GM18519 (cell line): ENCODE data around the gene GAL3ST3.
"Not testable (repeated sequence)": the region's sequence is repeated elsewhere in the genome, so short reads cannot be mapped to it uniquely, and the experiment has no call there.

ENCODE experiments used
- ATAC-seq: cut with Tn5 transposase; IDR thresholded peaks from one replicate; pipeline ENCODE4 v1.9.1; 2021; ENCODE audit warnings: mild to moderate bottlenecking, moderate library complexity; ENCODE audit not compliant: unreplicated experiment, low FRiP score

Gene GAL3ST3

GRCh38 chr11:66045177-66045639 lies 3.8 kb downstream of the GAL3ST3 start:
- no peak for ATAC-seq

GRCh38 chr11:66044757-66045156 lies 4.2 kb downstream of the GAL3ST3 start:
- ATAC-seq: no peak

DNA sequence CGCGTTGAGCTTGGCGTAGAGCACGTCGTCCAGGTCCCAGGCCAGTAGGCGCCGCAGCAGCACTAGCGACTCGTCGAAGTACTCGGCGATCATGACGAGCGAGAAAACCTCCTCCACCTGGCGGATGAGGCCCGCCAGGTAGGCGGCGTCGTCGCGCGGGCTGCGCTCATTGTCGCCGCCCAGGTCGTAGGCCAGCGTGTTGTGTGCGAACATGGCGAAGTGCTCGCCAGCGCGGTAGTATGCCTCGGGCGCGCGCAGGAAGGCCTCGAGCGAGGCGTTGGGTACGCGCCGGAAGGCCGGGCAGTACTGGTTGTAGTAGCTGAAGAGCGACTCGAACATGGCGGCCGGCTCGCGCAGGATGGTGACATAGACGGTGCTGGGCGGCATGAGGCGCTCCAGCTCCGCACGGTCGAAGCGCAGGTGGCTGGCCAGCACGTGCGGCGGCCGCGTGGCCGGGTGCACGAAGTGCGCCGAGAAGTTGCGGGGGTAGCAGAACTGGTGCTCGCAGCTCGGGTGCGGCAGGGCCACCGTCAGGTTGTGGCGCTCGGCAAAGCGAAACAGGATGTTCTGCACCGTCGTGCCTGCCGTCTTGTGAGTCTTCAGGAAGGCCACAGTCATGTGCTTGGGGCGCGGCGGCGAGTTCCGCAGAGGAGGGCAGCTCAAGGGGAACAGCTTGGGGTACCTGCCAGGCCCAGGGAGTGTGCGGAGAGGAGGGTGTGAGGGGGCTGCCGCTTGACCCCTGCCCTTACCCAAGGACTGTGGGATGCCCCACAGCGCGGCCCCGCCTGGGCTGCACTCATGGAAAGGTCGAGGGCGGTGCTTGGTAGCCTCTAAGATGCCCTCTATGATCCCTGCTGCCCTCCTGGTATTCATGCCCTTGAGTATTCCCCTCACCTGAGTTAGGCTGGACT lies 5.7 kb downstream of the GAL3ST3 start:
- no peak for ATAC-seq

DNA sequence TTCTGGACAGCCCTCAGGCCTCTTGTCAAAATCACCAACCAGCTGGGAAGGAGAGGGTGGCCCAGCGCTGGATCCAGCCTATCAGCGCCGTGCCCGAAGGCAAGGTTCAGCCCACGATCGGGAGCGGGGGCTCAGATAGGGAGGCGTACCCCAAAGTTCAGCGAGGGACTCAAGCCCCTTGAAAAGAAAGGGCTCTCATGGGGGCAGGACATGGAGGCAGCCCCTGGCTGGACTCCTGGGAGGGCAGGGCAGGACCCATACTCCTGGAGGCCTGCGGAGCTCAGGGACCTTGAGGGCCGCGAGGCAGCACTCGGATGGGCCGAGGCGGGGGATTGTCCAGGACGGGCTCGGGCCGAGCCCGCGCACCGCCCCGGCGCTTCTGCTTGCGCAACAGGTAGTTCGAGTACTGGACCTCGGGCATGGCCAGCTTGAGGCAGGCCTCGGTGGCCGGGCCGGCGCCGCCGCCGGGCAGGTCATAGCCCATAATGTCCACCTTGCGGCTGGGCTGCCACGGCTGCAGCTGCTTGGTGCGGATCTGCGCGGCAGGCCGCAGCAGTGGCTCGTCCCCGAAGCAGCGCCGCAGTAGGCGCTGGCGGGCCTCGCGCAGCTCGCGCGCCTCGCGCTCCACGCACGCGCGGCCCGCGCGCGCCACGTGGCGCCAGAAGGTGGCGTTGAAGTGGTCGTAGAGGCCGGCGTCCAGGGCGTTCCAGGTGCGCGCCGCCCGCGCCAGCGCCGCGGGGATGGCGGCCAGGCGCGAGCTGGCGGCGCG lies 6.5 kb downstream of the GAL3ST3 start:
- ATAC-seq: no peak

- no peak for ATAC-seq
Measured at GRCh38 chr11:66039765-66040164, 9.2 kb downstream of the GAL3ST3 start.

- ATAC-seq: no peak
Measured at GRCh38 chr11:66037327-66037726, 11.6 kb downstream of the GAL3ST3 start.

DNA sequence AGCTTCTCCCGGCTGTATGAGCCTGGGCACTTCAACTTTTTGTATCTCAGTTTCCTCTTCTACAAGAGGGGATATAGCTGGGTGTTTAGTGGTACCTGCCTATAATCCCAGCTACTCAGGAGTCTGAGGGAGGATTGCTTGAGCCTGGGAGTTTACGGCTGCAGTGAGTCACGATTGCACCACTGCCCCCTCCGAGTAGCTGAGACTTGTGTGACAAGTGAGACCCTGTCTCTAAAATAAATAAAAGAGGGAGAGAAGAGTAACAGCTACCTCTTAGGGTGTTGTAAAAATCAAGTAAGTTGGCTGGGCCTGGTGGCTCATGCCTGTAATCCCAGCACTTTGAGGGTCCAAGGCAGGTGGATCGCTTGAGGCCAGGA lies 12.6 kb downstream of the GAL3ST3 start:
- ATAC-seq: no peak

GRCh38 chr11:66035653-66036333 lies 13.2 kb downstream of the GAL3ST3 start:
- ATAC-seq: no peak

DNA sequence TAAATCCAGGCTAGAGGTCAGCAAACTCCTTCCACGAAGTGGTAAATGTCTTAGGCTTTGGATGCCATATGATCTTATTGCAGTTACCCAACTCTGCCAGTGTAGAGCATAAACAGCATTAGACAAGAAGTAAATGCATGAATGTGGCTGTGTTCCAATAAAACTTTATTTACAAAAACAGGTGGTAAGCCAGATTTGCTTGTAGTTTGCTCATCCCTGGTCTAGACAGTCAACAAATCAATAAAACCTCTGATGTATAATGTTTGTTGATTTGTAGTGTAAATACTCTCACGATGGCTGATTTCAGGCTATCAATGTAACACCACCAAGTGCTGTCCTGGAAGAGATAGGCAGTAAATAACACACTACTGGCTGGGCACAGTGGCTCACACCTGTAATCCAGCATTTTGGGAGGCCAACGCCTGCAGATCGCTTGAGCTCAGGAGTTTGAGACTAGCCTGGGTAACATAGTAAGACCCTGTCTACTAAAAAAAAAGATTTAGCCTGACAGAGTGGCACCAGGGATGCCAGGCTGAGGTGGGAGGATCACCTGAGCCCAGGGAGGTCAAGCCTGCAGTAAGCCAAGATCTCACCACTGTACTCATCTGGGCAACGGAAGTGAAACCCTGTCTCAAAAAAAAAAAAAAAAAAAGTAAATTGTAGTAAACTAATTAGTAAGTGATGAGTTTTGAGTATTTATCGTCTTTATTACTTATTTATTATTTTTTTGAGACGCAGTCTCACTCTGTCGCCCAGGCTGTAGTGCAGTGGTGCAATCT lies 15.8 kb downstream of the GAL3ST3 start:
- no peak for ATAC-seq

GRCh38 chr11:66026017-66026529 lies 22.9 kb downstream of the GAL3ST3 start, which contains the start of gene CATSPER1:
Gene CATSPER1, minus strand, starts transcription at chr11:66026479. Its CDS starts 100 bp downstream, at chr11:66026379.
- no peak for ATAC-seq

- not testable (repeated sequence) for ATAC-seq
Measured at GRCh38 chr11:66023186-66023440, 25.8 kb downstream of the GAL3ST3 start.

- ATAC-seq: no peak
Measured at GRCh38 chr11:66022401-66023185, 26.4 kb downstream of the GAL3ST3 start.

DNA sequence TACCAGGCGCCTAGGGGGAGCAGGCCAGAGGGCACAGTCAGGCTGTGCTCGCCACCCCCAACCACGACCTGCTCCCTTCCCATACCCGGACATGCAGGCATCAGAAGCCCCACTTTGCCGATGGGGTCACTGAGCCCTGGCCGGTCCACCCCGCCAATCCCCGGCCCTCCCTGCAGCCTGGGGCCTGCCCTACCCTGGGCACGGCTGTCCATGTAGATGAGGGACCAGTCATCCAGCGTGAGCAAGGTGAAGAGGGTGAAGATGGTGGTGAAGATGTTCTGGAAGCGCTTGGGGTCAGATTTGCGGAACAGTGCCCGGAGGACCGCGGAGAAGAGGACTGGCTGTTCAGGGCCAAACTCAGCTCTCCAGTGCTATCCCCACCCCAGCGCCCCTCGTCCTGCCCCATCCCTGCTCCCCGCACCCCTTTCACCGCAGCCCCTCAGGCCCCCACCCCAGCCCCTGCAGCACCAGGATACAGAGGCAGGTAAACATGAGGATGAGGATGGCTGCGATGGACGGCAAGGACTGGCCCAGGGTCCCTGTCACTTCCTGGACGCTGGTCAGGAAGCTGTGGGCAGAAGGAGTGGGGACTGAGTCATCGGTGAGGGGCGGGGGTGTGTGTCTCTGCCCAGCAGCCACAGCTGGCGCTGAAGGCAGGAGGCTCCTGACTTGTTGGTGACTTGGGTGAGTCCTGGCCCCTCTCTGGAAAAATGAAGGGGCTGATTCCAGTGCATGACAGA lies 28.2 kb downstream of the GAL3ST3 start:
- ATAC-seq: no peak

GRCh38 chr11:66020212-66020611 lies 28.7 kb downstream of the GAL3ST3 start:
- no peak for ATAC-seq

GRCh38 chr11:66017321-66017720 lies 31.6 kb downstream of the GAL3ST3 start:
- ATAC-seq: no peak

DNA sequence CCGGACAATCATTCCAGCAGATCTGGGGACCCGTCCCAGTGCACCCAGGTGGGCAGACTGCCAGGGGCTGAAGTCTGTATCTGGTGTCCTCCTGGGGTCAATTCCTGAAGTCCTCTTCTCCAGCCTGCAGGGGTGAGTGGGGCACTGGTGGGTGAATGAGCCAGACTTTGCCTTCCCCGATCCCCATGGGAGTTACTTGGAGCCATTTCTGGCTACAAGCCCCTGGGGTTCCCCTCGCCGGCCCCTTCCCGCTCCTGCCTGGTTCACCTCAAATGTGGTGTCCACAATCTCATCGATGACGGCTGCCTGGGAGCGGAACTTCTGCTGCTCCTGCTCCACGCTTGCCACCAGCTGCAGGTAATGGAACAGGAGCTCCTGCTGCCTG lies 32.2 kb downstream of the GAL3ST3 start:
- no peak for ATAC-seq

DNA sequence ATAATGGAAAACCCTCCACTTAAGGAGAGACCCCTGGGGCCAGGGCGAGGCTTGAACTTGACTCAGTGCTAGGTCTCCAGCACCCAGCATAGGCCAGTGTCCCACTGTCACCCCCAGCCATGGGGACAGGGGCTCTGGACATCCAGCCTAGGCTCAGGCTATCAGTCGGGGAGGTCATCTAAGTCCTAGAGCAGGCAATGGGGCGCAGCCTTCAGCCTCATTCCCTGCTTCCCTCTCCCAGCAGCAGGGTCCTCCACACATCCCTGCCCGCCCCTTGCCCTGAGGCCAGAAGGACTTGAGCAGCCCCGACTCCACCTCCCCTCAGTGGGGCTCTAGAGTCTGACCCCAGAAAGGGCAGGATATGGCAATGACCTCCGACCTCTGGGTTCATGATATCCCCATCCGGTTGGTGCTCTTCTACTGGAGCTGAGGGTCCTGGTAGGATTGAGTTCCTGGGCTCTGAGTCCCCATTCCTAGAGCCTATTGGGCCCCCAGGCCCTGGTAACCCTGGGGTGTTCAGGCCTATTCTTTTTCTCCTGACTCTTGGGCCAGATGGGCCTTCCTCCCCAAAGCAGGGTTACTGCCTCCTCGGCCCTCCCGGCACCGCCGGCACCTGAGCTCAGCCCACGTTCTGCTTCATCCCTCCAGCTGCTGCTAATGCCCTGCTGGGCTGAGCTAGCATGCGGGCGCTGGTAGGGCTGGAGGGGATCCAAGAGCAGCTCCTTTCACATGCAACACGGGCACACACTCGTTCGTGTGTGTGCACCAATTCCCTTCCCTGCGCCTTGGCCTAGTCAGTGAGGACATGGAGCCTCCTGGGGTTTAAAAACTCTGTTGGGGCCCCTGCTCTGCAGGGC lies 32.8 kb downstream of the GAL3ST3 start:
- ATAC-seq: no peak

DNA sequence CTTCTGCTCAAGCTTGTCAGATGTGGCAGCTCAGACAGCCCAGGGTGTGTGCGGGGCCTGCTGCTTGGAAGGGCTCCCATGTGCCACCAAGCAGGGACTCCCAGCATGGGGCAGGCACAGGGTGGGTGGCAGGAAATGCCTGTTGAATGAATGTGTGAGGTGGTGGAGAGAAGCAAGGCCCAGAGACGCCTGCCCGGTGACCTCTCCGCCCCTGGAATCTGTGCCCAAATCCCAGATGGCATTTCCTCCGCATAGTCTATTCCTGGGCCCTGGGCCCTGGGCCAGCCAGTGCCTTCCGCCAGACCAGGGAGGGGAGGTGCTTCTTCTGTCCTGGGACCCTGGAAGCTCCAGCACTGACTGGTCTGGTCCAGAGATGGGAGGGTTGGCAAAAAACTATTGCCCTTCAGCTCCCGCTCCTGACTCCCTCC lies 33.5 kb downstream of the GAL3ST3 start:
- no peak for ATAC-seq
